Activated CD4-positive, alpha-beta T cell treated with anti-CD3 and anti-CD28 coated beads for 1 hour (primary cell): ENCODE measurements around the gene CCDC27.

Experiments
- DNase-seq: peaks from one replicate; pipeline ENCODE4 v3.0.0-alpha.2; 2020

CCDC27 gene

GRCh38 chr1:3721955-3722465 lies 30.2 kb upstream of the CCDC27 start:
- no peak for DNase-seq

GRCh38 chr1:3722846-3723245 lies 29.4 kb upstream of the CCDC27 start:
- DNase-seq, result no peak

- DNase-seq, result peak; percentile 67
Observed at GRCh38 chr1:3724416-3725030, 27.7 kb upstream of the CCDC27 start.

- no peak for DNase-seq
Observed at GRCh38 chr1:3725366-3725765, 26.9 kb upstream of the CCDC27 start.

GRCh38 chr1:3727042-3727824 lies 25.0 kb upstream of the CCDC27 start:
- DNase-seq, result no peak

GRCh38 chr1:3727825-3728776 lies 24.1 kb upstream of the CCDC27 start:
- no peak for DNase-seq

- DNase-seq, result no peak
Observed at GRCh38 chr1:3729594-3730542, 22.4 kb upstream of the CCDC27 start.

GRCh38 chr1:3730543-3731247 lies 21.6 kb upstream of the CCDC27 start:
- DNase-seq, result no peak

GRCh38 chr1:3731583-3732433 lies 20.4 kb upstream of the CCDC27 start:
- no peak for DNase-seq

- DNase-seq, result no peak
Observed at GRCh38 chr1:3732434-3733093, 19.7 kb upstream of the CCDC27 start.

- DNase-seq, result no peak
Observed at GRCh38 chr1:3733094-3733882, 19.0 kb upstream of the CCDC27 start.

GRCh38 chr1:3733883-3734589 lies 18.2 kb upstream of the CCDC27 start:
- no peak for DNase-seq

- no peak for DNase-seq
Observed at GRCh38 chr1:3734602-3735001, 17.6 kb upstream of the CCDC27 start.

- DNase-seq, result no peak
Observed at GRCh38 chr1:3735027-3735681, 17.1 kb upstream of the CCDC27 start.

GRCh38 chr1:3735688-3736087 lies 16.6 kb upstream of the CCDC27 start:
- no peak for DNase-seq

- DNase-seq, result no peak
Observed at GRCh38 chr1:3736131-3736561, 16.1 kb upstream of the CCDC27 start.

- no peak for DNase-seq
Observed at GRCh38 chr1:3736708-3737107, 15.5 kb upstream of the CCDC27 start.

GRCh38 chr1:3738943-3739342 lies 13.3 kb upstream of the CCDC27 start:
- no peak for DNase-seq
